AG04449 (cell line): Measurements from ENCODE around the gene KCNQ1OT1.
"Not testable (repeated sequence)": the region's sequence is repeated elsewhere in the genome, so short reads cannot be mapped to it uniquely, and the experiment has no call there.

ENCODE experiments used
- CTCF ChIA-PET: fragments of 350-600 bp; formaldehyde crosslinking; extraction: SDS; loops from one replicate; lab custom pipeline; 2021; ENCODE audit warnings: antibody characterized with exemption; lab: Yijun Ruan, JAX
- POLR2A ChIA-PET: fragments of 400-600, 350-600 bp; formaldehyde crosslinking; extraction: SDS; loops from one replicate; lab custom pipeline; 2020; ENCODE audit warnings: antibody characterized with exemption, inconsistent platforms; lab: Yijun Ruan, JAX
- DNase-seq: peaks from one replicate; pipeline ENCODE4 v3.0.0-alpha.2; 2010; ENCODE audit warnings: low read depth, low spot score
- H3K4me3 ChIP-seq: 2 replicates; pipeline ENCODE4 v1.5.1; 2011; ENCODE audit warnings: low read depth, mild to moderate bottlenecking, control low read depth, low read length
- TF ChIP-seq, protein P1 (sequence below): IDR thresholded peaks from one replicate; pipeline ENCODE4 v1.5.1; 2011; ENCODE audit warnings: mild to moderate bottlenecking, moderate library complexity, low read length, control low read depth, inconsistent platforms; ENCODE audit not compliant: insufficient read depth; ENCODE audit errors: missing control alignments

The KCNQ1OT1 gene

DNA sequence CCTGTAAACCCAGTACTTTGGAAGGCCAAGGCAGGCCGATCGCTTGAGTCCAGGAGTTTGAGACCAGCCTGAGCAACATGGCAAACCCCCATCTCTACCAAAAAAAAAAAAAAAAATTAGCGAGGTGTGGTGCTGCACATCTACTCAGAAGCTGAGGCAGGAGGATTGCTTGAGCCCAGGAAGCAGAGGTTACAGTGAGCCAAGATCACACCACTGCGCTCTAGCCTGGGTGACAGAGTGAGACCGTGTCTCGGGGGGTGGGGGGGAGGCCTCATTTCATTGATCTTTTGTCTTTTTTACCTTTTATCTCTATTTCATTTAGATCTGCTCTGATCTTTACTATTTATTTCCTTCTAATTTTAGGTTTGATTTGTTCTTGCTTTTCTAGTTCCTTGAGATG is 51.8 kb downstream of the KCNQ1OT1 start:
- ChIA-PET POLR2A (no interaction called here), CTCF (no interaction called here)
- DNase-seq, result no peak
- TF ChIP-seq, protein P1, sequence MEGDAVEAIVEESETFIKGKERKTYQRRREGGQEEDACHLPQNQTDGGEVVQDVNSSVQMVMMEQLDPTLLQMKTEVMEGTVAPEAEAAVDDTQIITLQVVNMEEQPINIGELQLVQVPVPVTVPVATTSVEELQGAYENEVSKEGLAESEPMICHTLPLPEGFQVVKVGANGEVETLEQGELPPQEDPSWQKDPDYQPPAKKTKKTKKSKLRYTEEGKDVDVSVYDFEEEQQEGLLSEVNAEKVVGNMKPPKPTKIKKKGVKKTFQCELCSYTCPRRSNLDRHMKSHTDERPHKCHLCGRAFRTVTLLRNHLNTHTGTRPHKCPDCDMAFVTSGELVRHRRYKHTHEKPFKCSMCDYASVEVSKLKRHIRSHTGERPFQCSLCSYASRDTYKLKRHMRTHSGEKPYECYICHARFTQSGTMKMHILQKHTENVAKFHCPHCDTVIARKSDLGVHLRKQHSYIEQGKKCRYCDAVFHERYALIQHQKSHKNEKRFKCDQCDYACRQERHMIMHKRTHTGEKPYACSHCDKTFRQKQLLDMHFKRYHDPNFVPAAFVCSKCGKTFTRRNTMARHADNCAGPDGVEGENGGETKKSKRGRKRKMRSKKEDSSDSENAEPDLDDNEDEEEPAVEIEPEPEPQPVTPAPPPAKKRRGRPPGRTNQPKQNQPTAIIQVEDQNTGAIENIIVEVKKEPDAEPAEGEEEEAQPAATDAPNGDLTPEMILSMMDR, result no peak
- H3K4me3 ChIP-seq, result no peak overlapping the region

DNA sequence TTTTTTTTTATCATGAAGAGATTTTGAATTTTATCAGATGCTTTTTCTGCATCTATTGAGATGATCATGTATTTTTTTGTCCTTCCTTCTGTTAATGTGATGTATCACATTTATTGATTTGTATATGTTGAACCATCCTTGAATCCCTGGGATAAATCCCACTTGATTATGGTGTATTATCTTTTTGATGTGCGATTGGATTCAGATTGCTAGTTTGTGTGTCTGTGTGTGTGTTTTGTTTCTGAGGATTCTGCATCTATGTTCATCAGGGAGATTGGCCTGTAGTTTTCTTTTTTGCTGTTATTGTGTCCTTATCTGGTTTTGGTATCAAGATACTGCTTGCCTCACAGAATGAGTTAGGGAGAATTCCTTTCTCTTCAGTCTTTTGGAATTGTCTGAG is 52.6 kb downstream of the KCNQ1OT1 start:
- TF ChIP-seq, protein P1, result no peak
- CTCF ChIA-PET, result interaction anchor here (1.0 kb wide), 1 partner anchor 241 kb away, joined by 3 read pairs; no protein-coding TSS in a partner anchor
- no peak overlapping the region for H3K4me3 ChIP-seq
- POLR2A ChIA-PET, result no interaction called here
- DNase-seq, result no peak

DNA sequence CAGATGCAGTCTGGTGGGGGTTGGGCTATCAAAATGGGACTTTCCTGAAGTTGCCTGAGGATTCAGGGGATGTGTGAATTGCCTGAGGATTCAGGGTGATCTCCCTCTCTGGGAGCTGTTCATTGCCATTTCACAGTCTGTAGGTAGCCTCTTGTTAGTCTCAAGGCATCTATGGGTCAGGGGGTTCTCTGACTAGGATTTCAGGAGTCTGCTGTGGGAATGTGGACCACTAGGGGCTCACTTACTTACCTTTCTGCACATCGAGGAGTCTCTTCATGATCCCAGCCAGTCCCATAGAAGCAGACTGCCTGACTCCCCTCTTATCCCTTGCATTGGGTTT is 54.0 kb downstream of the KCNQ1OT1 start:
- TF ChIP-seq, protein P1, result no peak
- no peak overlapping the region for H3K4me3 ChIP-seq
- POLR2A ChIA-PET, result no interaction called here
- CTCF ChIA-PET, result interaction anchor here (1.0 kb wide), 1 partner anchor 244 kb away, joined by 3 read pairs; no protein-coding TSS in a partner anchor
- no peak for DNase-seq

DNA sequence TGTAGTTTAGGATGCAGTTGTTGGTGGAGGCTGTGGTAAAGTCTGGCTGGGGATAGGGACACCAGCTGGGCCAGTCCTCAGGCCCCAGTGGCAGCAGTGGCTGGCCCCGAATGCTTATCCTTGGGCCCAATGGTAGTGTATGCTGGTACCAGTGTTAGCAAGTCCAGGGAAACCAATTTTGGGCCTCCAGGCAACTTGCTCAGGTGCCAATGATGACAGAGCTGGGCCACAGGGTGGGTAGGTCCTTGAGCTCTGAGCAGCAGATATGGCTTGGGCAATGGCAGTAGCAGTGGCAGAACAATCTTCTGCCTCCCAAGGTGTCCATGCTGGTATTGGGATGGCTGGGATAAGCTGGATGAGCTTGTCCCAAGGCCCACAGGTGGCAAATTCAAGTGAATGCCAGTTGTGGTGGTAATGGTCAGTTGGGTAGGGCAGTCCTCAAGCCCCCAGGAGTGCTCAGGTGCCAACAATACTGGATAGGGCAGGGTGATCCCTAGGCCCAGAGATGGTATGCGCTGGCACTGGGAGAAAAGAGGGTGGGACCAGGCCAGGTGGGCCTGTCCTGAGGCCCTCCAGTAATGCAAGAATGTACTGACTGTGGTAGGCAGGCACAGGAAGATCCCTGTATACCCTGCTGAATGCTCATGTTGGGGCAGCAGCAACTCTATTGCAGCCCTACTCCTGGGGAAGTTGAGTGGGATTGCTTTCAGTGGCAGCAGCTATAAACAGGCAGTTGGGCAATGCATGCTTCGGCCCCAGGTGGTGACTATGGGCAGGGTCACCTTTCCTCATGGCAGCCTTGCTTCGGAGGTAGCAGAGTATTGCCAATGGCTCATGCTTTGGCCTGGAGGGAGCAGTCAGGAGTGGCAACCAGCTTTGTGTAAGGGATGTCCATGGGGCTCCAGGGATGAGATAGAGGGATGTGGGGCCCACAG is 54.7 kb downstream of the KCNQ1OT1 start:
- TF ChIP-seq, protein P1, result no peak
- ChIA-PET POLR2A (no interaction called here), CTCF (interaction anchor here (1.0 kb wide), 1 partner anchor 245 kb away, joined by 3 read pairs; no protein-coding TSS in a partner anchor)
- no peak for DNase-seq
- H3K4me3 ChIP-seq, result no peak overlapping the region

DNA sequence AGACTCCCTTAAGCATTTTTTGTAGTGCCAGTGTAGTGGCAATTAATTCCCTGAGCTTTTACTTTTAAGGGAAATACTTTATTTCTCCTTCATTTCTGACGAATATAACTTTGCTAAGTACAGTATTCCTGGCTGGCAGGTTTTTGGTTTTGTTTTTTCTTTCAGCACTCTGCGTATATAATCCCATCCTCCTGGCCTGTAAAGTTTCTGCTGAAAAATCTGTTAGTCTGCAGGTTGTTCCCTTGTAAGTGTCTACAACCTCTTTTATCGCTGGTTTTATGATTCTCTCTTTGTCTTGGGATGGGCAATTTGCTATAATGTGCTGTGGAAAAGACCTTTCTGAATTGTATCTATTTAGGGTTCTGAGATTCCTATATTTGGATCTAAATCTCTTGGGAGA is 56.0 kb downstream of the KCNQ1OT1 start:
- H3K4me3 ChIP-seq, result no peak overlapping the region
- TF ChIP-seq, protein P1, result no peak
- no peak for DNase-seq
- ChIA-PET CTCF (interaction anchor here (0.6 kb wide), 1 partner anchor 111 kb away, joined by 3 read pairs; no protein-coding TSS in a partner anchor), POLR2A (no interaction called here)

DNA sequence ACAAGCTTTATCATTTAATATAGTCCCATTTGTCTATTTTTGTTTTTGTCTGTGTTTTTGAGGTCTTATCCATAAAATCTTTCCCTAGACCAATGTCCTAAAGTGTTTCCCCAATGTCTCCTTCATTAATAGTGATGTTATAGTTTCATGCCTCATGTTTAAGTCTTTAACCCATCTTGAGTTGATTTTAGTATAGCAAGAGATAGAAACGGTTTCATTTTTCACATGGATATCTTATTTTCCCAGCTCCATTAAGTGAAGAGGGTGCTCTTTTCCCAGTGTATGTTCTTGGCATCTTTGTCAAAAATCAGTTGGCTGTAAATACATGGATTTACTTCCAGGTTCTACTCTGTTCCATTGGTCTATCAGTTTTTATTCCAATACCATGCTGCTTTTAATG is 58.2 kb downstream of the KCNQ1OT1 start:
- ChIA-PET CTCF (no interaction called here), POLR2A (no interaction called here)
- no peak overlapping the region for H3K4me3 ChIP-seq
- TF ChIP-seq, protein P1, result no peak
- no peak for DNase-seq

DNA sequence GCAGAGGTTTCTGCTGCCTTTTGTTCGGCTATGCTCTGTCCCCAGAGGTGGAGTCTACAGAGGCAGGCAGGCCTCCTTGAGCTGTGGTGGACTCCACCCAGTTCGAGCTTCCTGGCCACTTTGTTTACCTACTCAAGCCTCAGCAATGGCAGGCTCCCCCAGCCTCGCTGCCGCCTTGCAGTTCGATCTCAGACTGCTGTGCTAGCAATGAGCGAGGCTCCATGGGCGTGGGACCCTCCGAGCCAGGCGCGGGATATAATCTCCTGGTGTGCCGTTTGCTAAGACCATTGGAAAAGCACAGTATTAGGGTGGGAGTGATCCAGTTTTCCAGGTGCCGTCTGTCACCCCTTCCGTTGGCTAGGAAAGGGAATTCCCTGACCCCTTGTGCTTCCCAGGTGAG is 60.0 kb downstream of the KCNQ1OT1 start:
- DNase-seq, CTCF ChIA-PET, POLR2A ChIA-PET, H3K4me3 ChIP-seq: not testable (repeated sequence)
